ENCODE results near the gene CDK4. TPM values are rescaled to one million over a fixed set of nuclear protein-coding genes. Genes with fewer than 3 reads are reported as not detected.
"Not testable (repeated sequence)": the region's sequence is repeated elsewhere in the genome, so short reads cannot be mapped to it uniquely, and the experiment has no call there.

Gene CDK4
- total and polyA plus RNA-seq, 4 donors, result 28.1 to 69.1 (median 38.2) TPM

- Histone ChIP-seq H3K4me3 (ENCODE audit: low read depth in 1 of 3, low read length in 3 of 3) (no peak overlapping the region), H3K9ac (ENCODE audit: low read depth in 1 of 2, low read length in 2 of 2) (no peak overlapping the region), H3K4me1 (ENCODE audit: control insufficient read depth in 4 of 4, insufficient read depth in 4 of 4, low read length in 3 of 4) (peaks cover 0 to 14% (median 9%) of the 10 kb centered on the region in 4 donors), H3K36me3 (ENCODE audit: control insufficient read depth in 4 of 4, insufficient read depth in 3 of 4, low read depth in 1 of 4, low read length in 3 of 4) (peaks cover 7 to 32% (median 25%) of the 10 kb centered on the region in 4 donors), H3K9me3 (ENCODE audit: control insufficient read depth in 4 of 4, low read length in 3 of 4) (no peaks in the 10 kb centered on the region), H3K27me3 (ENCODE audit: control insufficient read depth in 4 of 4, insufficient read depth in 4 of 4, low read length in 3 of 4) (no peaks in the 10 kb centered on the region), H3K27ac (ENCODE audit: low read depth in 1 of 2, low read length in 2 of 2) (no peak overlapping the region)
- WGBS, result 76% methylated on average over 2 of the region's 2 CpGs
- TF ChIP-seq YY1 (IDR thresholded peaks at IDR 0.05) (no peak), NR2F2 (IDR thresholded peaks at IDR 0.05) (no peak), TAF1 (conservative IDR thresholded peaks at IDR 0.05) (no peak)
- DNase-seq (ENCODE audit: low spot score), result no peak
Measured at GRCh38 chr12:57723630-57723962, 28.5 kb downstream of the CDK4 start.

- Histone ChIP-seq H3K4me3 (ENCODE audit: low read depth in 1 of 3, low read length in 3 of 3) (no peak overlapping the region), H3K27ac (ENCODE audit: low read depth in 1 of 2, low read length in 2 of 2) (no peak overlapping the region), H3K9ac (ENCODE audit: low read depth in 1 of 2, low read length in 2 of 2) (no peak overlapping the region), H3K9me3 (ENCODE audit: control insufficient read depth in 4 of 4, low read length in 3 of 4) (no peaks in the 10 kb centered on the region), H3K4me1 (ENCODE audit: control insufficient read depth in 4 of 4, insufficient read depth in 4 of 4, low read length in 3 of 4) (peaks cover 0 to 14% (median 9%) of the 10 kb centered on the region in 4 donors), H3K36me3 (ENCODE audit: control insufficient read depth in 4 of 4, insufficient read depth in 3 of 4, low read depth in 1 of 4, low read length in 3 of 4) (peaks cover 7 to 38% (median 32%) of the 10 kb centered on the region in 4 donors), H3K27me3 (ENCODE audit: control insufficient read depth in 4 of 4, insufficient read depth in 4 of 4, low read length in 3 of 4) (no peaks in the 10 kb centered on the region)
- TF ChIP-seq YY1 (IDR thresholded peaks at IDR 0.05), result no peak
- no peak for TF ChIP-seq FOXA1 (IDR thresholded peaks at IDR 0.05)
- TF ChIP-seq JUND (IDR thresholded peaks at IDR 0.05), result no peak
- no peak for TF ChIP-seq RXRA (IDR thresholded peaks at IDR 0.05)
- no peak for DNase-seq (ENCODE audit: low spot score)
- WGBS, result 64% methylated on average over 11 of the region's 11 CpGs
Measured at GRCh38 chr12:57722716-57723629, 29.1 kb downstream of the CDK4 start.

- not testable (repeated sequence) for DNase-seq (ENCODE audit: low spot score); H3K27ac ChIP-seq (ENCODE audit: low read depth in 1 of 2, low read length in 2 of 2); H3K27me3 ChIP-seq (ENCODE audit: control insufficient read depth in 4 of 4, insufficient read depth in 4 of 4, low read length in 3 of 4); H3K4me3 ChIP-seq (ENCODE audit: low read depth in 1 of 3, low read length in 3 of 3); H3K9me3 ChIP-seq (ENCODE audit: control insufficient read depth in 4 of 4, low read length in 3 of 4); H3K9ac ChIP-seq (ENCODE audit: low read depth in 1 of 2, low read length in 2 of 2); H3K4me1 ChIP-seq (ENCODE audit: control insufficient read depth in 4 of 4, insufficient read depth in 4 of 4, low read length in 3 of 4)
- H3K36me3 ChIP-seq (ENCODE audit: control insufficient read depth in 4 of 4, insufficient read depth in 3 of 4, low read depth in 1 of 4, low read length in 3 of 4), result peaks cover 7 to 44% (median 38%) of the 10 kb centered on the region in 4 donors
- 94% methylated on average over 16 of the region's 16 CpGs for WGBS
Measured at GRCh38 chr12:57721846-57722608, 30.1 kb downstream of the CDK4 start.

- Histone ChIP-seq H3K9ac (ENCODE audit: low read depth in 1 of 2, low read length in 2 of 2) (no peak overlapping the region), H3K4me1 (ENCODE audit: control insufficient read depth in 4 of 4, insufficient read depth in 4 of 4, low read length in 3 of 4) (peaks cover 0 to 2% (median under 1%) of the 10 kb centered on the region in 4 donors), H3K27ac (ENCODE audit: low read depth in 1 of 2, low read length in 2 of 2) (no peak overlapping the region), H3K4me3 (ENCODE audit: low read depth in 1 of 3, low read length in 3 of 3) (no peak overlapping the region), H3K36me3 (ENCODE audit: control insufficient read depth in 4 of 4, insufficient read depth in 3 of 4, low read depth in 1 of 4, low read length in 3 of 4) (peaks cover 12 to 56% (median 49%) of the 10 kb centered on the region in 4 donors), H3K9me3 (ENCODE audit: control insufficient read depth in 4 of 4, low read length in 3 of 4) (no peaks in the 10 kb centered on the region), H3K27me3 (ENCODE audit: control insufficient read depth in 4 of 4, insufficient read depth in 4 of 4, low read length in 3 of 4) (no peaks in the 10 kb centered on the region)
- TF ChIP-seq MAX (IDR thresholded peaks at IDR 0.05) (no peak), TAF1 (conservative IDR thresholded peaks at IDR 0.05) (no peak), HNF4A (conservative IDR thresholded peaks at IDR 0.05) (no peak), YY1 (IDR thresholded peaks at IDR 0.05) (no peak), RAD21 (IDR thresholded peaks at IDR 0.05) (no peak), EGR1 (IDR thresholded peaks at IDR 0.05; ENCODE audit: low read depth in 2 of 2) (no peak), GABPA (IDR thresholded peaks at IDR 0.05 in 1 of 2, conservative IDR thresholded peaks at IDR 0.05 in 1 of 2) (no peak), CTCF (IDR thresholded peaks at IDR 0.05; ENCODE audit: low read depth, low read length, missing input control) (no peak), FOXA1 (IDR thresholded peaks at IDR 0.05) (no peak), SP1 (IDR thresholded peaks at IDR 0.05) (no peak), JUND (IDR thresholded peaks at IDR 0.05) (no peak), FOXA2 (IDR thresholded peaks at IDR 0.05) (no peak)
- DNase-seq (ENCODE audit: low spot score), result no peak
- WGBS, result 92% methylated on average over 11 of the region's 11 CpGs
Measured at GRCh38 chr12:57720606-57721595, 31.2 kb downstream of the CDK4 start.
